Thymus (tissue), 11 donors: Measurements from ENCODE around the gene CYFIP1. TPM values are rescaled to one million over a fixed set of nuclear protein-coding genes. Genes with fewer than 3 reads are reported as not detected.
"Not testable (repeated sequence)": the region's sequence is repeated elsewhere in the genome, so short reads cannot be mapped to it uniquely, and the experiment has no call there.

ENCODE experiments used
- DNase-seq, 9 donors: peaks; one replicate each; pipeline ENCODE4 v3.0.0-alpha.2; 2013; ENCODE audit warnings: low spot score in 9 of 9, low read depth in 6 of 9, missing footprints in 1 of 9
- H3K27ac ChIP-seq, 2 donors: one replicate each; pipeline ENCODE4 v1.5.1; 2013; ENCODE audit warnings: control low read depth in 1 of 2, low read depth in 1 of 2, low read length in 1 of 2, mild to moderate bottlenecking in 1 of 2, moderate library complexity in 1 of 2
- H3K27me3 ChIP-seq, 2 donors: one replicate each; pipeline ENCODE4 v1.5.1; 2013; ENCODE audit warnings: low read length in 1 of 2; ENCODE audit not compliant: control insufficient read depth in 2 of 2, insufficient read depth in 1 of 2
- H3K36me3 ChIP-seq, 2 donors: one replicate each; pipeline ENCODE4 v1.5.1; 2013; ENCODE audit warnings: low read length in 1 of 2, mild to moderate bottlenecking in 1 of 2, moderate library complexity in 1 of 2; ENCODE audit not compliant: control insufficient read depth in 2 of 2, insufficient read depth in 2 of 2
- H3K4me1 ChIP-seq, 2 donors: one replicate each; pipeline ENCODE4 v1.5.1; 2013; ENCODE audit warnings: low read length in 2 of 2; ENCODE audit not compliant: control insufficient read depth in 2 of 2, insufficient read depth in 2 of 2
- H3K4me3 ChIP-seq, 2 donors: one replicate each; pipeline ENCODE4 v1.5.1; 2013; ENCODE audit warnings: low read length in 2 of 2, control low read depth in 1 of 2, mild to moderate bottlenecking in 1 of 2
- H3K9me3 ChIP-seq, 2 donors: one replicate each; pipeline ENCODE4 v1.5.1; 2013; ENCODE audit warnings: low read length in 1 of 2, mild to moderate bottlenecking in 1 of 2; ENCODE audit not compliant: control insufficient read depth in 2 of 2, insufficient read depth in 1 of 2
- WGBS: extraction: QIAGEN DNeasy Blood & Tissue Kit; methylation state at CpG from one replicate; pipeline ENCODE4 v1.1.7; 2013; 5-methylcytosine and 5-hydroxymethylcytosine counted together
- polyA plus RNA-seq: library from polyadenylated mRNA; stranded (reverse); fragments of 200-250 nt; gene quantifications from one replicate; pipeline ENCODE4 v1.2.3, GENCODE V29; 2013
- total RNA-seq: library from RNA; stranded (reverse); fragments of 120-200 nt; gene quantifications from one replicate; pipeline ENCODE4 v1.2.4, GENCODE V29; 2013
- donor health status: healthy.

CYFIP1 gene
- total and polyA plus RNA-seq, 2 donors: 19.6 to 23.3 TPM

DNA sequence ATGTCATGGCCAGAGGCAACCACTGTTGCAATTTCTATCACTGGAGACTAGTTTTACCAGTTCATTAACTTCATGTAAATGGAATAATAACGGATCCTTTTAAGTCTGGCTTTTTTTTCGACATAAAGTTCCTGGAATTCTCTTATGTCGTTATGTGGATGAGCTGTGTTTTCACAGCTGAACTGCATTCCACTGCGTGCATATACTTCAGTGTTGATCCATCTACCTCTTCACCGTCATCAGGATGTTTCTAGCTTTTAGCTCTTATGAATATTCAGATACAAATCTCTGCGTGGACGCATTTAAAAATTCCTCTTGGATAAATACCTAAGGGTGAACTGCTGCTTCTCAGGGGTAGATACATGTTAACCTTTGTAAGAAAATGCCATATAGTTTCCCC, 15.6 kb upstream of the CYFIP1 start:
- DNase-seq: no peak
- no peak overlapping the region for H3K27ac ChIP-seq
- no peaks in the 10 kb centered on the region for H3K9me3 ChIP-seq
- no peak overlapping the region for H3K4me3 ChIP-seq
- WGBS: 97% methylated on average over 7 of the region's 7 CpGs
- no peaks in the 10 kb centered on the region for H3K4me1 ChIP-seq
- no peaks in the 10 kb centered on the region for H3K27me3 ChIP-seq
- peaks cover 12 to 17% of the 10 kb centered on the region in 2 donors for H3K36me3 ChIP-seq

DNA sequence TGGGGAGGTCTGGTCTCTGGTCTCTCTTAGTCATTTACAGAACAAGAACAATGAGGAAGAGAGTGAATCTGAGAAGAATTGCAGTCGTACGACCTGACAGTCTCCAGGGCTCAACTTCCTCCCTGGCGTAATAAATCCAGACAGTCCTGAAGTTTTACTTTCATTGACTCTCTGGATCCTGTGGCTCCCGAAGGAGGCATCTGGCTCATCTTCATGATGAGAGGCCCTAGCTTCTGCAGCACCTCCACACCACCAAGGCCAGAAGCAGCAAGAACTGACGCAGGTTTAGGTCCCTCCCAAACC, 11.8 kb upstream of the CYFIP1 start:
- Histone ChIP-seq H3K27me3 (no peaks in the 10 kb centered on the region), H3K36me3 (peaks cover 2 to 4% of the 10 kb centered on the region in 2 donors), H3K4me3 (no peak overlapping the region), H3K9me3 (no peaks in the 10 kb centered on the region), H3K4me1 (no peaks in the 10 kb centered on the region), H3K27ac (no peak overlapping the region)
- DNase-seq: no peak
- WGBS: 90% methylated on average over 5 of the region's 5 CpGs

DNA sequence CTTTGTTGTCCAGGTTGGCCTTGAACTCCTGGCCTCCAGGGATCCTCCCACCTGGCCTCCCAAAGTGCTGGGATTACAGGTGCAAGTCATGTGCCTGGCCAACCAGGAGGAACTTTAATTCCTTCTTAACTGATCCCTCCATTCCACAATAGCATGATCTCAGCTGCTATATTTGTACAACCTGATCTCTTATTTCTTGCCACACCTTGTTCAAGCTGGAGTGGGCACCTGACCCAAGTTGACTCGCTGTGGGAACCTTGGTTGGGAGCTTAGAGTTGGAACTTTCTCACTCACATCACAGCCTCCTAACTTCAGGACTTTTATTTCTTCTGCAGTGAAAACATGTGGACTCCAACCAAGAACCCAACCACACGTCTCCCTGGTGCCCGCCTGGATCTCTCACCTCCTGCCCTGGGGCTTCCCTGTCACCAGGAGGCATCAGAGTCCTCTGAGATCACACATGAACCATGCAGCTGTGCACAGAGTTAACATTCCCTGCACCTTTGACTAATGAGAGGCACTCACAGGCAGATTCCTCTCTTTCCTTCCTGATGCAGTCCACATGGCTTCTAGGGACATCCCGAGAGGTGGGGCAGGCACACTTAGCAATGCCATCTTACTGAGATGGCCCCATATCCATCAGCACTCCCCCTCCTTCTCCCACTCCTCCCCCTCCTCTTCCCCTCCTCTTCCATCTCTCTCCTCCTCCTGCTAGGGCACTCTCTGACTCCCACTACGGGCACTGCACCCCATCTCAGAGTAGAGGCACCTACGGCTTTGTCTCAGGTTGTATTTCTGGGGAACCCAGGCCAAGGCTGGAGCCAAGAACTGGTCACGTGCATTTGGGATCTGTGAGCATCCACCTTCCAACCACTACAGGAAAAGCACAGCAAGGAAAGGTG, 9.7 kb upstream of the CYFIP1 start:
- Histone ChIP-seq H3K9me3 (no peaks in the 10 kb centered on the region), H3K27ac (no peak overlapping the region), H3K36me3 (no peaks in the 10 kb centered on the region), H3K4me1 (no peaks in the 10 kb centered on the region), H3K27me3 (no peaks in the 10 kb centered on the region), H3K4me3 (no peak overlapping the region)
- WGBS: 94% methylated on average over 7 of the region's 7 CpGs
- DNase-seq: no peak

DNA sequence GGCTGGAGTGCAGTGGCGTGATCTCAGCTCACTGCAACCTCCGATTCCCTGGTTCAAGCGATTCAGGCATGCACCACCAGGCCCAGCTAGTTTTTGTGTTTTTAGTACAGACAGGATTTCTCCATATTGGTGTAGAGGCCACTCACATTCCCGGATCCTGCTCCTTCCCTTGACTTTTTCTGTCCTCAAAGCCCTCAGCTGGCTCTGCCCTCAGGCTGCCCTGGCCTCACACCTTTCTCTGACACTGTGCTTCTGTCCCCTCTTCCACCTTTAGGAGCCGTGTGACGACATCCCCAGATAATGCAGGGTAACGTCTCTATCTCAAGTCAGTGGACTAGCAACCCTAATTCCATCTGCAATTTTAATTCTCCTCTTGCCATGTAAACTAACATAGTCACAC, 8.6 kb upstream of the CYFIP1 start:
- no peaks in the 10 kb centered on the region for H3K4me1 ChIP-seq
- no peak overlapping the region for H3K27ac ChIP-seq
- no peaks in the 10 kb centered on the region for H3K27me3 ChIP-seq
- H3K9me3 ChIP-seq: no peaks in the 10 kb centered on the region
- DNase-seq: no peak
- WGBS: 97% methylated on average over 7 of the region's 7 CpGs
- no peak overlapping the region for H3K4me3 ChIP-seq
- H3K36me3 ChIP-seq: no peaks in the 10 kb centered on the region

DNA sequence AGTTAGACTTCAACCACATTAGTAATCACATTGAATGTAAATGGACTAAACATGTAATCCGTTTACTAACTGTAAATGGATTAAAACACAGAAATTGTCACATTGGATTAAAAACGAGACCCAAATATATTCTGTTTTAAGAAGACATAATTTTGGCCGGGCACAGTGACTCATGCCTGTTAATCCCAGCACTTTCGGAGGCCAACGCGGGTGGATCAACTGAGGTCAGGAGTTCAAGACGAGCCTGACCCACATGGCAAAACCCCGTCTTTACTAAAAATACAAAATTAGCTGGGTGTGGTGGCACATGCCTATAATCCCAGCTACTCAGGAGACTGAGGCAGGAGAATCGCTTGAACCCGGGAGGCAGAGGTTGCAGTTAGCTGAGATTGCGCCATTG, 1.8 kb upstream of the CYFIP1 start:
- not testable (repeated sequence) for H3K36me3 ChIP-seq, DNase-seq, H3K4me3 ChIP-seq, H3K4me1 ChIP-seq, H3K27ac ChIP-seq, H3K9me3 ChIP-seq
- 97% methylated on average over 11 of the region's 11 CpGs for WGBS
- peaks cover 29 to 39% of the 10 kb centered on the region in 2 donors for H3K27me3 ChIP-seq

DNA sequence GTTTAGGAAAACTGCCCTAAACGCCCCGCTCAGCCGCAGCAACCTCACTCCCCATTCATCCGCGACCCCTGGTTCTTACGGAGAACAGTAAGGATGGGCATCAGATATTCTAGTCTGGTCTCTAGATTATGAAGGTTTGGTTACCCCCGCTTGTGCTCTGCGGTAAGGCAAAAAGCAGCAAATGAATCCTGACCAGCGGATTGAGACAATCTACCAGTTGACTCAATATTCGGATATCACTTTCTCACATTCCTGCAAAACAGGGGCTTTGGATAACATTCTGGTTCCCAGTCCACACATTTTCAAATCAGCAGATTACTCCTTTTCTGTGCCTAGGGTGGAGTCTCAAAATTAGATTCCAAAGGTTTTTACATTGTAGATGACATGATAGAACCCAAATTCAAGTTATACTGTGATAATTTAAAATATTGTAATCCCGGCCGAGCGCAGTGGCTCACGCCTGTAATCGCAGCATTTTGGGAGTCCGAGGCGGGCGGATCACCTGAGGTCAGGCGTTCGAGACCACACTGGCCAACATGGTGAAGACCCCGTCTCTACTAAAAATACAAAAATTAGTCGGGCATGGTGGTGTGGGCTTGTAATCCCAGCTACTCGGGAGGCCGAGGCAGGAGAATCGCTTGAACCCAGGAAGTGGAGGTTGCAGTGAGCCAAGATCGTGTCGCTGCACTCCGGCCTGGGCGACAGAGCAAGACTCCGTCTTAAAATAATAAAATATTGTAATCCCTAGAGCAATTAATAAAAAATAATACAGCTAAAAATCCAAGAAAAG, 1.1 kb upstream of the CYFIP1 start:
- Histone ChIP-seq H3K36me3 (no peaks in the 10 kb centered on the region), H3K27ac (no peak overlapping the region), H3K27me3 (peaks cover 29 to 39% of the 10 kb centered on the region in 2 donors), H3K9me3 (no peaks in the 10 kb centered on the region), H3K4me3 (peak overlapping the region; percentile 24 to 47), H3K4me1 (peaks cover 2 to 6% of the 10 kb centered on the region in 2 donors)
- no peak for DNase-seq
- WGBS: 74% methylated on average over 30 of the region's 30 CpGs

DNA sequence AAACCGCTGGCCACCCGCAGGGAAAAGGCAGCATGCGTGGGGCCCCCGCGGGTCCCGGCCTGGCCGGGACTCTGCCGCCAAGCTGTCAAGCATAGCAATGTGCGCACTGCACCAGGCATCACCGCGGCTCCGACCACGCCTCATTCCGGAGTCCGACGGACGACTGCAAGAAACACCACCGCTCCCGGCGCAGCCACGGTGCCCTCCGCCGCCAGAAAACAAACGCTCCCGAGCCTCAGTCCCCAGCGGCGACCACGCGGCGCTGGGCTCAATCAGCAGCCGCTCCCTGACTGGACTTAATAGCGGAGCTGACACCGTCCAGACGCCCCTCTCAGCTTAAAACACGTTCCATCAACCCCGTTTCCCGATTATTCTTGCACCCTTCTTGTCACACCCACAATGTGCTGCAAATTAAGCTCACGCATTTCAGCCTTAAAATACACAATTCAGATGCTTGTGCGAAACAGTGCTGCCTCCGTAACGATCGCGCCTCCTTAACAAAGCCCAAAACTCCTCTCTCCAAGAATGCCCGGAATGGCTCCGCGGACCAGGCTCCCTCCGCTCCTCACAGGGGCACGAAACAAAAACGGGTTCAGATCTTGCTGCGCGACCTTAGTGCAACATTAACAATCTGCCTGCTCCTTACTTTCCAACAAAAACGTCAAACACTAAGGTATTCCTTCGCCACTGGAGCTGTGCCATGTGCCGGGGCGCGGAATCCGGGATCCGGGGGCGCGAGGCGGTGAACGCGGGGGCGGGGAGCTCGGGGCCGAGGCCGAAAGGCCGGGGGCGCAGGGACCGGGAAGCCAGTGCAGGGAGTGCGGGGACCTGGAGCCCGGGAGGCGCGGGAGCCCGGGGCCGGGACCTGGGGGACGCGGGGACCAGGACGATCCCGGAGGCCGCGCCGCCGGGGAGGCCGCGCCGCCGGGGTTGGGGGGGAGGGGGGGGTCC, 655 bp downstream of the CYFIP1 start:
- peak overlapping the region in 1 of 2 donors; percentile 18 for H3K27ac ChIP-seq
- DNase-seq: no peak
- H3K4me1 ChIP-seq: peaks cover 2 to 6% of the 10 kb centered on the region in 2 donors
- WGBS: 1% methylated on average over 88 of the region's 88 CpGs
- H3K4me3 ChIP-seq: peak overlapping the region; percentile 28 to 47
- H3K9me3 ChIP-seq: no peaks in the 10 kb centered on the region
- H3K27me3 ChIP-seq: peaks cover 29 to 39% of the 10 kb centered on the region in 2 donors
- no peaks in the 10 kb centered on the region for H3K36me3 ChIP-seq

DNA sequence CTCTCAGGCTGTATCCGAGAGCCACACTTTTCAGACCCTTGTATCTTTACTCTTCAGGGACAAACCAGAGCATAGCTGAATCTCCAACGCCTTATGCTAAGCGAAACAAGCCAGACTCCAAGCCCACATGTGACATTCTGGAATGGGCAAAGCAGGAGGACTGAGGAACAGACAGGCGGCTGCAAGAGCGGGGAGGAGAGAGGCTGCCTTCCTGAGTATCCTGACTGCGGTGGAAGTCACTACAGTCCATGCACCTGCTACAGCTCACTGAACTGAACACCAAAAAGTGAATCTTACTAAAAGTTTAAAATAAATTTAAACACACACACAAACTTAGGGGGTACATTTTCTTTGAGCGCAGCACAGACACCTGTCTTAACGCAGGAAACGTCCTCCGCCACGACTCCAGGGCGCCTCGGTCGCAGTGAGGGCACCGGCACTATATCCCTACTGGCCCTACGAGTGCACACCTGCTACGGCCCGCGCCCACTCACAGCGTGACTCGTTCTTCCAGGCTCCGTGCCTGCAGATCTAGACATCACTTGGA, 1.4 kb downstream of the CYFIP1 start:
- WGBS: 21% methylated on average over 22 of the region's 22 CpGs
- no peak overlapping the region for H3K27ac ChIP-seq
- no peaks in the 10 kb centered on the region for H3K9me3 ChIP-seq
- H3K4me3 ChIP-seq: peak overlapping the region; percentile 28 to 47
- peaks cover 29 to 39% of the 10 kb centered on the region in 2 donors for H3K27me3 ChIP-seq
- H3K36me3 ChIP-seq: no peaks in the 10 kb centered on the region
- DNase-seq: no peak
- peaks cover 2 to 6% of the 10 kb centered on the region in 2 donors for H3K4me1 ChIP-seq
